ENCODE results near the gene LMNTD2.
A peak's percentile ranks its signal among the peaks of the same experiment; 100 is the strongest.

Gene LMNTD2

GRCh38 chr11:565921-566509 is 5.5 kb upstream of the LMNTD2 start:
- H3K9me3 ChIP-seq (replicated peaks in 1 of 2; ENCODE audit: control insufficient read depth in 2 of 2, insufficient read depth in 1 of 2, low read depth in 1 of 2, low read length in 2 of 2): no peaks in the 10 kb centered on the region
- H2BK120ac ChIP-seq (ENCODE audit: low read depth, low read length): no peak overlapping the region
- H2AK5ac ChIP-seq (ENCODE audit: low read depth, low read length): peak overlapping the region; percentile 94
- H3K9ac ChIP-seq (ENCODE audit: low read depth, low read length, poor library complexity): peak overlapping the region; percentile 44
- H2BK5ac ChIP-seq (ENCODE audit: low read length): peak overlapping the region; percentile 48
- DNase-seq (ENCODE audit: low spot score): no peak
- WGBS, 2 donors (ENCODE audit: extremely low coverage in 2 of 2, insufficient read length in 2 of 2, insufficient replicate concordance in 1 of 2): no CpG with 5 or more reads among the region's 12 CpGs
- peak overlapping the region; percentile 73 for H3K23ac ChIP-seq (ENCODE audit: low read depth, low read length, poor library complexity)
- peaks cover 18% of the 10 kb centered on the region for H3K79me1 ChIP-seq (ENCODE audit: low read depth, low read length)
- peaks cover 0 to 4% (median 0%) of the 10 kb centered on the region in 3 experiments for H3K27me3 ChIP-seq (ENCODE audit: control insufficient read depth in 3 of 3, insufficient read depth in 3 of 3, low read depth in 1 of 3, low read length in 3 of 3)
- peaks cover 4 to 5% of the 10 kb centered on the region in 2 donors for H3K36me3 ChIP-seq (replicated peaks in 1 of 2; ENCODE audit: control insufficient read depth in 2 of 2, insufficient read depth in 2 of 2, low read length in 2 of 2)
- peak overlapping the region; percentile 11 for H2BK15ac ChIP-seq (ENCODE audit: low read length)
- H2BK12ac ChIP-seq (ENCODE audit: low read length): no peak overlapping the region
- H4K8ac ChIP-seq (ENCODE audit: low read depth, low read length): no peak overlapping the region
- H2AFZ ChIP-seq (ENCODE audit: low read length): no peak overlapping the region
- H3K14ac ChIP-seq (ENCODE audit: low read length): no peak overlapping the region
- H3K27ac ChIP-seq (replicated peaks; ENCODE audit: low read length): peak overlapping the region; percentile 22
- no peak overlapping the region for H3K4me3 ChIP-seq (ENCODE audit: low read length in 2 of 2)
- peak overlapping the region; percentile 28 for H3K18ac ChIP-seq (ENCODE audit: low read length)
- peaks cover 25 to 30% of the 10 kb centered on the region in 2 donors for H3K4me1 ChIP-seq (ENCODE audit: control insufficient read depth in 2 of 2, insufficient read depth in 1 of 2, low read depth in 1 of 2, low read length in 2 of 2)
- no peak overlapping the region for H3K4ac ChIP-seq (ENCODE audit: low read length)
- H3K4me2 ChIP-seq (ENCODE audit: insufficient read depth, low read length, poor library complexity, severe bottlenecking): no peak overlapping the region
- no peak overlapping the region for H4K91ac ChIP-seq (ENCODE audit: low read depth, low read length, poor library complexity)

GRCh38 chr11:563812-564578 is 3.5 kb upstream of the LMNTD2 start:
- no peak overlapping the region for H3K18ac ChIP-seq (ENCODE audit: low read length)
- H2BK120ac ChIP-seq (ENCODE audit: low read depth, low read length): no peak overlapping the region
- H3K36me3 ChIP-seq (replicated peaks in 1 of 2; ENCODE audit: control insufficient read depth in 2 of 2, insufficient read depth in 2 of 2, low read length in 2 of 2): peaks cover 4 to 5% of the 10 kb centered on the region in 2 donors
- peaks cover 0 to 16% (median 0%) of the 10 kb centered on the region in 3 experiments for H3K27me3 ChIP-seq (ENCODE audit: control insufficient read depth in 3 of 3, insufficient read depth in 3 of 3, low read depth in 1 of 3, low read length in 3 of 3)
- H3K14ac ChIP-seq (ENCODE audit: low read length): no peak overlapping the region
- H2AK5ac ChIP-seq (ENCODE audit: low read depth, low read length): no peak overlapping the region
- no peak overlapping the region for H4K8ac ChIP-seq (ENCODE audit: low read depth, low read length)
- H3K27ac ChIP-seq (replicated peaks; ENCODE audit: low read length): no peak overlapping the region
- WGBS, 2 donors (ENCODE audit: extremely low coverage in 2 of 2, insufficient read length in 2 of 2, insufficient replicate concordance in 1 of 2): no CpG with 5 or more reads among the region's 12 CpGs
- H3K9ac ChIP-seq (ENCODE audit: low read depth, low read length, poor library complexity): peak overlapping the region; percentile 44
- DNase-seq (ENCODE audit: low spot score): no peak
- no peak overlapping the region for H3K4me2 ChIP-seq (ENCODE audit: insufficient read depth, low read length, poor library complexity, severe bottlenecking)
- H3K9me3 ChIP-seq (replicated peaks in 1 of 2; ENCODE audit: control insufficient read depth in 2 of 2, insufficient read depth in 1 of 2, low read depth in 1 of 2, low read length in 2 of 2): no peaks in the 10 kb centered on the region
- no peak overlapping the region for H2AFZ ChIP-seq (ENCODE audit: low read length)
- H3K23ac ChIP-seq (ENCODE audit: low read depth, low read length, poor library complexity): peak overlapping the region; percentile 73
- peaks cover 18% of the 10 kb centered on the region for H3K79me1 ChIP-seq (ENCODE audit: low read depth, low read length)
- H2BK12ac ChIP-seq (ENCODE audit: low read length): peak overlapping the region; percentile 41
- no peak overlapping the region for H2BK15ac ChIP-seq (ENCODE audit: low read length)
- peak overlapping the region; percentile 66 for H2BK5ac ChIP-seq (ENCODE audit: low read length)
- no peak overlapping the region for H3K4ac ChIP-seq (ENCODE audit: low read length)
- no peak overlapping the region for H4K91ac ChIP-seq (ENCODE audit: low read depth, low read length, poor library complexity)
- H3K4me3 ChIP-seq (ENCODE audit: low read length in 2 of 2): no peak overlapping the region
- peaks cover 24 to 30% of the 10 kb centered on the region in 2 donors for H3K4me1 ChIP-seq (ENCODE audit: control insufficient read depth in 2 of 2, insufficient read depth in 1 of 2, low read depth in 1 of 2, low read length in 2 of 2)

- peak overlapping the region; percentile 73 for H3K23ac ChIP-seq (ENCODE audit: low read depth, low read length, poor library complexity)
Measured at GRCh38 chr11:563066-563811, 2.7 kb upstream of the LMNTD2 start.

More at GRCh38 chr11:563066-563811, 2.7 kb upstream of the LMNTD2 start:
- Histone ChIP-seq H4K8ac (ENCODE audit: low read depth, low read length) (peak overlapping the region; percentile 17), H4K91ac (ENCODE audit: low read depth, low read length, poor library complexity) (no peak overlapping the region), H2AK5ac (ENCODE audit: low read depth, low read length) (peak overlapping the region; percentile 21), H2BK12ac (ENCODE audit: low read length) (peak overlapping the region; percentile 41), H3K27ac (replicated peaks; ENCODE audit: low read length) (no peak overlapping the region), H2BK15ac (ENCODE audit: low read length) (no peak overlapping the region), H2AFZ (ENCODE audit: low read length) (no peak overlapping the region), H3K27me3 (ENCODE audit: control insufficient read depth in 3 of 3, insufficient read depth in 3 of 3, low read depth in 1 of 3, low read length in 3 of 3) (peaks cover 0 to 24% (median under 1%) of the 10 kb centered on the region in 3 experiments), H3K9ac (ENCODE audit: low read depth, low read length, poor library complexity) (no peak overlapping the region), H3K9me3 (replicated peaks in 1 of 2; ENCODE audit: control insufficient read depth in 2 of 2, insufficient read depth in 1 of 2, low read depth in 1 of 2, low read length in 2 of 2) (no peaks in the 10 kb centered on the region), H3K4me3 (ENCODE audit: low read length in 2 of 2) (no peak overlapping the region), H3K4ac (ENCODE audit: low read length) (no peak overlapping the region), H3K4me2 (ENCODE audit: insufficient read depth, low read length, poor library complexity, severe bottlenecking) (no peak overlapping the region), H2BK120ac (ENCODE audit: low read depth, low read length) (no peak overlapping the region), H2BK5ac (ENCODE audit: low read length) (peak overlapping the region; percentile 66), H3K18ac (ENCODE audit: low read length) (no peak overlapping the region), H3K14ac (ENCODE audit: low read length) (no peak overlapping the region), H3K79me1 (ENCODE audit: low read depth, low read length) (peaks cover 19% of the 10 kb centered on the region), H3K36me3 (replicated peaks in 1 of 2; ENCODE audit: control insufficient read depth in 2 of 2, insufficient read depth in 2 of 2, low read length in 2 of 2) (peaks cover 4 to 5% of the 10 kb centered on the region in 2 donors), H3K4me1 (ENCODE audit: control insufficient read depth in 2 of 2, insufficient read depth in 1 of 2, low read depth in 1 of 2, low read length in 2 of 2) (peaks cover 23 to 28% of the 10 kb centered on the region in 2 donors)
- no CpG with 5 or more reads among the region's 18 CpGs for WGBS, 2 donors (ENCODE audit: extremely low coverage in 2 of 2, insufficient read length in 2 of 2, insufficient replicate concordance in 1 of 2)
- no peak for DNase-seq (ENCODE audit: low spot score)
